Daoy (cell line): Measurements from ENCODE around the gene DYNC2LI1. TPM values are rescaled to one million over a fixed set of nuclear protein-coding genes. Genes with fewer than 3 reads are reported as not detected.

Experiments
- DNase-seq: peaks from one replicate; pipeline ENCODE4 v3.0.0-alpha.2; 2015; ENCODE audit warnings: low read depth
- total RNA-seq: library from RNA; depleted of rRNA; stranded (reverse); fragments of >200 nt; shearing (Covaris generic); gene quantifications from 2 replicates; pipeline ENCODE4 v1.2.3, GENCODE V29; 2014; rRNA removed

DYNC2LI1 gene
- total RNA-seq, 1 experiment from 2014 or later: 24.7 TPM

- no peak for DNase-seq
Measured at GRCh38 chr2:43846140-43846793, 72.4 kb downstream of the DYNC2LI1 start.

DNA sequence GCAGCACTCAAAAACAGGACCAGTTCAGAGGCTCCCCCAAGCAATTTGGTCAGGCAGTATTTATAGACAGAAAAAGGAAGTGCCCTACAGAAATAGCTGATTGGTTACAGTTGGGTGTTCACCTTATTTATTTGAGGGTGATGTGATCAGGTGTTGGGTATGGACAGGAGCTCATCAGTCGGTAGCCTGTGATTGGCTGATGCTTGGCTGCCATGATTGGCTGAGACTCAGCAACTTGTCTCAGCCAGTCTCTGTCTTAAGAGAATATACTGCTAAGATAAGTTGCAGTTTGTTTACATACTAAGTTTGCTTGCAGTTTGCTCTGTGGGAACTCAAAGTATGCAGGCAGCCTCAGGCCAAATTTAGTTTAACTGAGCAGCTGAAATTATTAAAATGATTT is 74.4 kb downstream of the DYNC2LI1 start:
- no peak for DNase-seq

GRCh38 chr2:43851011-43851980 is 77.5 kb downstream of the DYNC2LI1 start:
- no peak for DNase-seq

GRCh38 chr2:43852196-43852730 is 78.4 kb downstream of the DYNC2LI1 start:
- DNase-seq: no peak

DNA sequence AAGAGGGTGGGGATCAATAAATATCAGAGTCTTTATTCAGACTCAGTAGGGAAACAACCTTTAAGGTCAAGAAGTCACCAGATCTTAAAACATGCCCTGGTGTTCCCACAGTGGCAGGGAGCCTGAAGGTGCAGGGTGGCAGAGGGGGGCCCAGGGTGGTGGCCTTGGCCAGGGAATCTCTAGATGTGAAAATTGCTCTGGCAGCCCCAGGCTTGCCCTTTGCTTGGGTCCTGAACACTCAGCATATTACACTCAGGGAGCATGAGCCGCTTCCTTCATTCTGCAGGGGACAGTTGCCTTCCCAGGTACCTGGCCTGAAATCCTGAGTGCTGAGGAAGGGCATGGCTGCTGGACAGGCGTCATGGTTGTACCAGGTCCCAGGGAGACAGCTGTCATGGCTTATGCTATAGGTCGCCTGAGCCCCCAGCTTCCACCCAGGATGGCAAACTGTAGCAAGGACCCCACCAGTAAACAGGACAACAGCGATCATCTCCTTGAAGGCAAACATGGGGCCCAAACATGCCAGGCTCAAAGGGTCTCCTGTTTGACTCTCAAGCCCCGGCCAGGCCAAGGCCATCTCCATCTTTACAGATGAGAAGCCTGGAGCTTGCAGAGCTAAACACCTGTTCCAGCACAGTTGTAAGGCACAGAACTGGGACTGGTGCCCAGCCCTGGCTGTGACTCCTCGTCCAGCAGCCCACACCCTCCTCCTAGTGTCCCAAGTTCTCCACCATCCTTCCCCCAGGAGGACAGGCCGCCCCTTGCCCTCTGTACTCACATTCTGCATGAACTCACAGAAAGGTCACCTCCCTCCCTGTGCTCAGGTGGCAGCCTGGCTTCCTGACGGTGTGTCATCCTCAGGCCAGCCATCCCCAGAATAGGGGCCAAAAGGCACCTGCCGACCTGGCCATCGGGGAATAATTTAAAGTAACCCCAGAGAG is 79.6 kb downstream of the DYNC2LI1 start:
- no peak for DNase-seq

DNA sequence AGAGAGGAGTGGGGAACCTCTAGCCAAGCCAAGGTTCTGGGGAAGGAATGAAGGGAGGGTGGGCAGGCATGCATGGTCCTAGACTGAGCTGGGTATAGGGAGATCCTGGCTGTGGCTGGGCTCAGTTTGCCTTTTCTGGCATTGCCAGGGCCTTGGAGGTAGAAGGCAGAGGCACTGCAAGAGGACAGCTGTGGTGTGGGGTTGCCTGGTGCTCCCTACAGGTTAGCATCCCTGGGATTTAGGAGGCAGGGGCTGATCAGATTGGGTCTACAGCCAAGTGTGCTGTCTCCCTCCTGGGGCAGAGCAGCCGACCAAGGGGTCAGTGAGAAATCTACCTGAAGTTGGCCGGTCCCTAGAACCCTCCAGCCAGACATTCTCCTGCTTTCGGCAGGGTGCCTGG is 80.8 kb downstream of the DYNC2LI1 start:
- no peak for DNase-seq

GRCh38 chr2:43855292-43855691 is 81.5 kb downstream of the DYNC2LI1 start:
- DNase-seq: no peak

Other genes starting within 250 kb of the DYNC2LI1 start
- gene THADA, start 178.0 kb upstream of the DYNC2LI1 start, total RNA-seq: 29.3 and 30.2 TPM in 2 replicates
- gene PLEKHH2, start 136.8 kb upstream of the DYNC2LI1 start, total RNA-seq: 0.51 and 1.2 TPM in 2 replicates
- 0.12 and 1.3 TPM in 2 replicates for gene C1GALT1C1L, start 97.6 kb upstream of the DYNC2LI1 start, total RNA-seq
- not detected in 2 replicates for gene ABCG5, start 64.8 kb downstream of the DYNC2LI1 start, total RNA-seq
- not detected in 2 replicates for gene ABCG8, start 64.9 kb downstream of the DYNC2LI1 start, total RNA-seq
- 60.2 and 61.7 TPM in 2 replicates for gene LRPPRC, start 221.9 kb downstream of the DYNC2LI1 start, total RNA-seq